Measurements from ENCODE around the gene RER1. TPM values are rescaled to one million over a fixed set of nuclear protein-coding genes. Genes with fewer than 3 reads are reported as not detected.

Gene RER1
- total RNA-seq, 1 experiment from 2014 or later: 55.7 TPM

DNA sequence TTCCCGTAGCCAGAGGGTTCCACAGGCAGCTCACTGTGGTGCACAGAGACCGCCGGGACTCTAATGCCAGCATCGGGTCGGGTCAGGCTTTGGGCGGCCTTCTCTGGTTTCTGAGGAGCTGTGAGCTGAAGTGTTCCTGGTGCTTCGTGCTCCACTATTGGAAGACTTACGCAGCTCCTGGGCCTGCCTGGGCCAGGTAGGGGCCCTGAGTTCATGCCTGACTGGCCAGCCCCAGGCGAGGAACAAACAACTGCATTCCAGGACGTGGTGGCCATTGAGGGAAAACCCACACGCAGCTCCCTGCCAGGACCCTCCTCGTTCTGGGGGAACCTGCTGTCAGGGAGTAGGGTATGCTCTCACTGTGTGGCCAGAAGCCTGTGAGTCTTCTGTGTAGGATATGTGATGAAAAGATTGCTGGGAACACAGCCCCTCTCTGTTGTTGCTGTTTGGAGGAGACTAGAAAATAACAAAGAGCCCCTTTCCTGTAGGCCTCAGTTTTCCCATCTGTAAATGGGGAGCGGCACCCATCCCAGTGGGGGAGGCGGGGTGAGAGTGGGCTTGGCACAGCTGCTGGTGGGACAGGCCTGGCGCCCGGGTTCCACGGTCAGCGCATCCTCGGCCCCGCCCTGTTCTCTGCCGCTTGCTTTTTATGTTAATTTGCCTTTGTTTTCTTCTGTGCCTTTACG lies 8.4 kb downstream of the RER1 start:
- DNase-seq (ENCODE audit: low read depth): no peak
- in situ Hi-C loops (cut with HindIII; ENCODE audit: low pct_unique_long_range_greater_than_20kb, low sequenced_read_pairs): loop anchor here (10.0 kb wide), 1 partner anchor 205 kb away; the partner anchor contains the start of gene FAAP20

DNA sequence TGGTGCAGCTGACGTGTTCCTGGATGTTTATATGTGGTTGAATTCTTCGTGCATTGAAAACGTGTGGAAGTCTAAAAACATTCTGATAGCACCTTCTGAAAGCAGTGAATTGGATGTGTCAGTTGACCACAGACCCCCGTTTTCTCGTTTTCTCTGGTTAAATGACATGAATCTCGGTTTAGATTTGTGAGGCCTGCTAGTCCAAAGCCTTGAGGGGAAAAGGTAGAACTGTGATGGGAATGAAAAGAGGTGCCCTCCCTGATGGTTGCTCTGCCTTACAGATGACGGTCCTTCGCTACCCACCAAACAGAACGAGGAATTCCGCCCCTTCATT lies 8.9 kb downstream of the RER1 start:
- in situ Hi-C loops (cut with HindIII; ENCODE audit: low pct_unique_long_range_greater_than_20kb, low sequenced_read_pairs): no loop called here

GRCh38 chr1:2400950-2401649 lies 9.5 kb downstream of the RER1 start:
- DNase-seq (ENCODE audit: low read depth): no peak
- in situ Hi-C loops (cut with HindIII; ENCODE audit: low pct_unique_long_range_greater_than_20kb, low sequenced_read_pairs): no loop called here

More for the DNA sequence above, 8.9 kb downstream of the RER1 start:
- no peak for DNase-seq (ENCODE audit: low read depth)

DNA sequence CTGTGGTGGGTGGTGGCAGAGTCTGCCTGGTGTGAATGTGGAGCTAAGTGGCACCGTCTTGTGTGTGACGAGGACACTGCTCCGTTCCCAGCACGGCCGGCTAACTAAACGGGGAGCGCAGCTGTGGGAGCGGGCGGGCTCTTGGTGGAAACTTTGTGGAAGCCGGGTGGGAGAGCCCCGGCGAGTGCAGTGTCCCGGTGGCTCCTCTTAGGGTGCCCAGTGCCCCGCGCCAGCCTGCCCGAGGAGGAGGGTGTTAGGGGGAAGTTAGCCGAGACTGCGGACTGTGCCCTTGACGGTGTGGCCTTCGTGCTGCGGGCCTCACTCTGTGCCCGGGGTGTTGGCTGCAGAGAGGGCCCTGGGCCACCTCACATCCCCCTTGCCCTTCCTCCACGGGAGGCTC lies 10.8 kb downstream of the RER1 start:
- in situ Hi-C loops (cut with HindIII; ENCODE audit: low pct_unique_long_range_greater_than_20kb, low sequenced_read_pairs): no loop called here
- no peak for DNase-seq (ENCODE audit: low read depth)

DNA sequence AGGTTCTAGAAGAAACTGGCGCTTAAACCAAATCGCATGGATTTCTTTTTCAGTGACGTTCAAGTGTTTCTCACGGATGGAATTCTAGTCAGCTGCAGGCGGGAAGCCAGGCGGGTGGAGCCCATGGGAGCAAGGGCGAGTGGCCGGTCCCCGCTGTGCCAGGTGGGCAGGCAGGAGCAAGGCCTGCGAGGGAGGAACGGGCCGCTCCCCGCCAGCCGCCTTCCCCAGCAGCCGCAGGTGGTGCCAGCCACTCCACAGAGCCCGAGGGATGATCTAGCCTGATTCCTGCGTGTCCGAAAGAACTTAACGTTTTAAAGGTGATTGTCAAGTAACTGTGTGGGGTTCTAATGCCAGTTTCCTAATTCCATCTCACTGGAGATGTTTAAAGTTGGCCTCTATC lies 11.6 kb downstream of the RER1 start:
- no peak for DNase-seq (ENCODE audit: low read depth)
- in situ Hi-C loops (cut with HindIII; ENCODE audit: low pct_unique_long_range_greater_than_20kb, low sequenced_read_pairs): no loop called here

DNA sequence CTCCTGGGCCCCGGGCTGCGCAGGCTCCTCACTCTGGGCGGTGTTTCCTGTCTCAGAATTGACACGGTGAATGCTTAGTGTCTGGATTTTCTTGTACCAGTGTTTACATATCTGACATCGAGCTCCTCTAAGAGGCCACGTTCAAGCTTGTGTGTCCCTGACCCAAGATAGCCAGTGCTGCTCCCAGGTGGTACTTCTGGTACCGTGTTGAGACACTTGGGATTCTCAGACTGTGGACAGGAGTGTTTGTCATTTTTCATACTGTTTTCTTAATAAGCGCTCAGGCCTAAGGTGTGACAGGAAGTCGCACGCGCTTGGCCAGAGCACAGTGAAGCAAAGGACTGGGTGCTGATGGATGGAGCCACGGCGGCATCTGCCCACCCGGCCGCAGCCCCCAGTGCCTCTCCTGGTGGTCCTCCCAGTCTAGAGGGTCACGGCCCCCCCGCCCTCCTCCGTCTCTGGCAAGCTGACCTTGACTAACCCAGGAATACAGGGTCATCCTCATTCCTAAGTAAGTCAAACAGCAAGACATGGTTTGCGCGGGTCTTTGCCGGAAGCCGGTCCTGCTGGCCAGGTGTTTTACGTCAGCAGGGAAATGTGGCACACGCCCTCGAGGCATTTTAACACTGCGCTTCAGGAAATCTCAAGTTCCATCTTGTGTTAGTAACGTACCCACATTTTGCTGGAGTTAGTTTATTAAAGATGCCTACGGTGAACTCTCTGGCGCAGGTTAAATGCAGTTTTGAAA lies 12.7 kb downstream of the RER1 start:
- no peak for DNase-seq (ENCODE audit: low read depth)
- in situ Hi-C loops (cut with HindIII; ENCODE audit: low pct_unique_long_range_greater_than_20kb, low sequenced_read_pairs): no loop called here

DNA sequence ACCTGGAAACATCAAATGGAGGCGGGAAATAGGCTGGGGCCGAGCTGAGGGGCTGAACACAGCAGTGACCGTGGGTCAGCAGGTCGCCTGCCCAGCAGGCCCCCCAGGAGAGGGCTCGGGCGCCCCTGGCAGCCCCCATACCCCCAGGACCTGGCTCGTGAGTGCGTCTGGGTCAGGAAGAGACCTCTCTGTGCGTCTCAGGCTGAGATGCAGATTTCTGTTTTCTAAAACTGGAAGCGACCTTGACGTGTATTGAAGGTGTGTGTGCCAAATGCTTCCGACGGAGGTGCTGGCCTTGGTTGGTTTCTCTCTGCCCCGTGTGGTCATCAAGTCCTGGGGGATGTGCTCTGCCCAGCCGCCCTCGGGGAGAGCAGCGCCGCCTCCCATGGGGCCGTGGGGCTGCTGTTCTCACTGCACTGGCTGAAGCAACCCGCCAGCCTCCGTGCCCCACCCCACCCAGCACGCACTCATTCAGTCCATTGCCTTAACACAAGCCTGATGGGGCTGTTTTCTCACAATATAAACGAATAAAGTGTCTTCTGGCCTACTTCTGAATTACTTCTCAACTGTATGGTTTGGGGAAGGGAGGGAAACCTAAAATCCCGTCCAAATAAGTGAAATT lies 13.4 kb downstream of the RER1 start:
- no peak for DNase-seq (ENCODE audit: low read depth)
- in situ Hi-C loops (cut with HindIII; ENCODE audit: low pct_unique_long_range_greater_than_20kb, low sequenced_read_pairs): no loop called here

GRCh38 chr1:2405588-2406295 lies 14.1 kb downstream of the RER1 start:
- no peak for DNase-seq (ENCODE audit: low read depth)
- in situ Hi-C loops (cut with HindIII; ENCODE audit: low pct_unique_long_range_greater_than_20kb, low sequenced_read_pairs): no loop called here

DNA sequence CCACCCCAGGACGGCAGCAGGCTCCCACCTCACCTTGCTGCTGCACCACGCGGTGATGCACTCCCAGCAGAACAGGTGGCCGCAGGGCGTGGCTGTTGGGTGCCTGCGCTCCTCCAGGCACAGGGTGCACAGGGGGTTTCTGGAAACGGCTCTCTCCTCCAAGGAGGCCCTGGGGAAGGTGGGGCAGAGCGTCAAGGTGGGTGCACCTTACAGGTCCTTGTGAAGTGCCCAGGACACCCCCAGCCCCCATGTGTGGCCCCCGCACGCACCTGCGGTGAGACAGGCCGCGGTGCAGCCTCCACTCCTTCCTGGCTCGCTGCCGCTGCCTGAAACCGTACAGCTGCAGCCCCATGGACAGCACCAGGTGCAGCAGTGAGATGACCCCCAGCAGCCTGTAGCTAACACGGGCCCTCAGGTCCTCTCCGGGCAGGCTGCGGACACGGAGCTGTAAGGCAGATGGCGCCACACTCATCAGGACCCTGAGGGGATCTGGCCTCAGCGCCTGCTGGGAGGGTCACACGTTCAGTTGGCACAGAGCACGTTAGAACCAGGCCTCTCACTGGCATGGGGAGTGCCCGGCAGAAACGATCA lies 14.9 kb downstream of the RER1 start:
- DNase-seq (ENCODE audit: low read depth): no peak
- in situ Hi-C loops (cut with HindIII; ENCODE audit: low pct_unique_long_range_greater_than_20kb, low sequenced_read_pairs): no loop called here

GRCh38 chr1:2407166-2407990 lies 15.7 kb downstream of the RER1 start:
- in situ Hi-C loops (cut with HindIII; ENCODE audit: low pct_unique_long_range_greater_than_20kb, low sequenced_read_pairs): no loop called here
- no peak for DNase-seq (ENCODE audit: low read depth)

DNA sequence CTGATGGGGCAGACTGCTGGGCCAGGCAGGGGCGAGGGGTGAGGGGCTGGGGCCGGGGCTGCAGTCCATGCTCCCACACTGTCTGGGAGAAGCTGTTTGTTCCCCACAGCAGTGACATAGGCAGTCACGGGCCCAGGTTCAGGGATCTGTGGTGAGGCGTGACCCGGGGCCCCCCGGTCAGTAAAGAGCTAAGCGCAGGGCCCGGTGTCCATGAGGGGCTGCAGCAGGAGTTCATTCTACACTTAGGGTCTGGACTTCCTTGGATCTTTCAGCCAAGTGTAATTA lies 16.3 kb downstream of the RER1 start:
- no peak for DNase-seq (ENCODE audit: low read depth)
- in situ Hi-C loops (cut with HindIII; ENCODE audit: low pct_unique_long_range_greater_than_20kb, low sequenced_read_pairs): no loop called here

DNA sequence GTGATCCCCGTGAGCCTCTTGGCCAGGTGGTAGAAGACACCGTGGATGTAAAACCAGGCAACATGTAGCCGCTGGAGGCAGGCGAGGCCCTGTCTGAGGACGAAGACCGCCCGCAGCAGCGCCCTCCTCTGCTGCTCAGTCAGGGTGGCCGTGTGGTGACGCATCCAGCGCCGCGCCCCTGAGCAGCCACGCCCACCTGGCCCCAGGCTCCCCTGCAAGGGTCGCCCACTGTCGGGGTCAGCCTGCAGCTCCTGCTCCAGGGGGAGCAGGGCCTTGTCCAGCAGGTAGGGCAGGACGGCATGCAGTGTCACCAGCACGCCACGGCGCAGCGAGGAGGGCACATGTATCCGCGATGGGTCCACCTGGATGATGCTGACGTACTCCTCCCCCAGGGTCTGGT lies 16.8 kb downstream of the RER1 start:
- no peak for DNase-seq (ENCODE audit: low read depth)
- in situ Hi-C loops (cut with HindIII; ENCODE audit: low pct_unique_long_range_greater_than_20kb, low sequenced_read_pairs): no loop called here

- in situ Hi-C loops (cut with HindIII; ENCODE audit: low pct_unique_long_range_greater_than_20kb, low sequenced_read_pairs): no loop called here
- no peak for DNase-seq (ENCODE audit: low read depth)
Measured at GRCh38 chr1:2408859-2409276, 17.2 kb downstream of the RER1 start.

- in situ Hi-C loops (cut with HindIII; ENCODE audit: low pct_unique_long_range_greater_than_20kb, low sequenced_read_pairs): no loop called here
- no peak for DNase-seq (ENCODE audit: low read depth)
Measured at GRCh38 chr1:2409745-2410144, 18.1 kb downstream of the RER1 start.

DNA sequence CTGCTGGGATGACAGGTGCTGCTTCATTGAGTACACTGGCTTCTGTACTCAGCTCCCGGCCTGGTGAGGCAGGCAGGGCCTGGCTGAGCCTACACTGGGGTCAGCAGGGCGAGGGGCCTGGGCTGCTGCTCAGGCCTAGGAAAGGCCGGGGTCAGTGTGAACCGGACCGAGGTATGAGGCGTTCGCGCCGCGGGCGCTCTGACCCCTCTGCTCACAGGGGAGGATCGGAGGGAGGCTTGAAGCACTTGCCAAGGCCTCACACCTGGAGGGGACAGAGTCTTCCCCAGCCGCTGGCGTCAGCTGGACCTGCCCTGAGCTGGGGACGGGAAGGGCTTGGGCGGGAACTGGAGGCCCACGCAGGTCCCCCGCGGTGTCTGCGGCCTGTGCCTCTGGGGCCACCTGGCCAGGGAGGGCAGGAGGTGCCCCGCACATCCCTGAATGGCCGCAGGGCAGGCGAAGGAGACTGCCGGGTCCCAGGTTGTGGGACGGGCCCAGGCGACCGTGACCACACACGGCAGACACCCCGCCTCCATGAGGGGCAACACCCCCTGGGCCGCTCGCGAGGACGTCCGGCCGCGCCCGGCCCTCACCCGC lies 20.3 kb downstream of the RER1 start:
- DNase-seq (ENCODE audit: low read depth): no peak
- in situ Hi-C loops (cut with HindIII; ENCODE audit: low pct_unique_long_range_greater_than_20kb, low sequenced_read_pairs): no loop called here

DNA sequence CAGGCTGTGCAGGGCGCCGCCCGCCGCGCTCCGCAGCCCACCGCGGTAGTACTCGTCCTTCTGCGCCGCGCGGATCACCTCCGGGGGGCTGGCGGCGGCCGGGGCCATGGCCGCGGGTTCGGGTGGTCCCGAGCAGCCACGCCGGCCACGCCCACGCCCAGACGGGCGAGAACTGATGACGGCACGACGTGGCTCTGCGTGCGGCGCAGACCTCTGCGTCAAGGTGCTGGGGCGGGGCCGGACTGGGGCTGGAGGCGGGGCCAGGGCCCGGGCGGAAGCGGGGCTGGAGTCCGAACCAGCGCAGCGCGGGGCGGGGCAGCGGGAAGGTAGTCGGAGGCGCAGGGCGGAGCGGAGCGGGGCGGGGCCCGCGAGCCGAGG lies 20.7 kb downstream of the RER1 start, which contains the start of gene PEX10:
PEX10 (minus strand) TSS at position 170 of the 378 bp plus-strand sequence; CDS start at position 108, 62 bp downstream.
- in situ Hi-C loops (cut with HindIII; ENCODE audit: low pct_unique_long_range_greater_than_20kb, low sequenced_read_pairs): no loop called here
- peak; percentile 83 for DNase-seq (ENCODE audit: low read depth)

Data from Caki2 (cell line).